ENCODE measurements around the gene TIMM23. TPM values are rescaled to one million over a fixed set of nuclear protein-coding genes. Genes with fewer than 3 reads are reported as not detected.

TIMM23 gene
- total RNA-seq, 1 experiment from 2014 or later: 70.1 TPM

DNA sequence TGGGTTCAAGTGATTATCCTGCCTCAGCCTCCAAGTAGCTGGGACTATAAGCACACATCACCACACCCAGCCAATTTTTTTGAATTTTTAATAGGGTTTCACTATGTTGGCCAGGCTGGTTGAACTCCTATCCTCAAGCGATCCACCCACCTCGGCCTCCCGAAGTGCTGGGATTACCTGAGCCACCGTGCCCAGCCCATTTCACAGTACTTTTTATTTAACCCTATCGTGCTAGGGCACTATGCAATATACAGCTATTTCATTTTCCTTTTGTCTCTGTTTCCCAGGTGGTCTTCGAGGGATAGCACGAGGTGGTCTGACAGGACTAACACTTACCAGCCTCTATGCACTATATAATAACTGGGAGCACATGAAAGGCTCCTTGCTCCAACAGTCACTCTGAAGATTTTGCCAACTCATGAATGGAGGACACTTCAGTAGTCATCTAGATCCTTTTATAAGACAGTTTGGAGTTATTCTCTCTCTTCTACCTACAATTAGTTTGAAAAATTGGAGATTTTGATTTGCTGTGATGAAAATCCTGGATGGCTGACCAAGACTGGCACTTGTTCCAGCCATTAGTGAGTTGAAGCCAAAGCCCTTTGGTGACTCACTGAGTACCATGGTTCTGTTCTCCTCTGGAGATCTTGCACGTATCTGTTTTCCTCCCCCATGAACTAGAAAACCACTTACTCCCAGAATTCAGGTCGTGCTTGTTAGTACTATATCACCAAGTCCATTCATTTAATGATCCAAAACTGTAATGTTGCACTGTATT is 30.8 kb downstream of the TIMM23 start:
- intact Hi-C loops (cut with micrococcal nuclease): no loop called here
- TF ChIP-seq FOSL1 (IDR thresholded peaks at IDR 0.05; ENCODE audit: low read depth): no peak
- TF ChIP-seq POLR2AphosphoS5 (IDR thresholded peaks at IDR 0.05; ENCODE audit: low read depth, low read length): no peak
- TF ChIP-seq SRF (IDR thresholded peaks at IDR 0.05; ENCODE audit: low read depth): no peak
- no peak for TF ChIP-seq YY1 (IDR thresholded peaks at IDR 0.05; ENCODE audit: extremely low read depth, insufficient replicate concordance, low read depth, low read length)
- TF ChIP-seq ATF3 (IDR thresholded peaks at IDR 0.05): no peak
- TF ChIP-seq SIN3A (IDR thresholded peaks at IDR 0.05; ENCODE audit: low read depth): no peak
- TF ChIP-seq SP1 (IDR thresholded peaks at IDR 0.05; ENCODE audit: low read depth): no peak
- no peak for TF ChIP-seq JUND (IDR thresholded peaks at IDR 0.05)
- TF ChIP-seq, protein P1, sequence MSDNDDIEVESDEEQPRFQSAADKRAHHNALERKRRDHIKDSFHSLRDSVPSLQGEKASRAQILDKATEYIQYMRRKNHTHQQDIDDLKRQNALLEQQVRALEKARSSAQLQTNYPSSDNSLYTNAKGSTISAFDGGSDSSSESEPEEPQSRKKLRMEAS (IDR thresholded peaks at IDR 0.05): no peak
- TF ChIP-seq POLR2A (IDR thresholded peaks at IDR 0.05; ENCODE audit: borderline replicate concordance, extremely low read depth, insufficient read depth, insufficient read length): no peak
- no peak for TF ChIP-seq EGR1 (IDR thresholded peaks at IDR 0.05; ENCODE audit: low read depth)
- no peak for TF ChIP-seq REST (IDR thresholded peaks at IDR 0.05; ENCODE audit: low read depth)
- TF ChIP-seq TCF7L2 (IDR thresholded peaks at IDR 0.05; ENCODE audit: borderline replicate concordance, extremely low read depth, insufficient read depth, insufficient read length): no peak
- TF ChIP-seq EZH2 (IDR thresholded peaks at IDR 0.05): no peak
- TF ChIP-seq RAD21 (IDR thresholded peaks at IDR 0.05; ENCODE audit: low read depth): no peak
- H3K9me3 ChIP-seq (ENCODE audit: control insufficient read depth in 1 of 2, insufficient read depth in 1 of 2, low read depth in 1 of 2, low read length in 2 of 2): no peaks in the 10 kb centered on the region
- H3K27me3 ChIP-seq (ENCODE audit: insufficient read depth, low read length): no peaks in the 10 kb centered on the region
- H3K27ac ChIP-seq (ENCODE audit: low read depth, low read length): no peak overlapping the region
- H3K4me2 ChIP-seq (ENCODE audit: low read length): no peak overlapping the region
- H3K4me1 ChIP-seq (ENCODE audit: control insufficient read depth in 1 of 2, insufficient read depth in 2 of 2, low read length in 2 of 2): no peaks in the 10 kb centered on the region
- no TSS peak for BruUV-seq (replicated peaks)
- ChIA-PET POLR2A (no interaction called here), RAD21 (ENCODE audit: low non-redundant PET in 1 of 2, low total read pairs in 2 of 2, uncharacterized antibody in 2 of 2, unreplicated experiment in 2 of 2) (no interaction called here), CTCF (no interaction called here)
- H3K9ac ChIP-seq (ENCODE audit: low read length): no peak overlapping the region
- H2AFZ ChIP-seq (ENCODE audit: low read depth, low read length, poor library complexity, severe bottlenecking): no peak overlapping the region
- H3K36me3 ChIP-seq (ENCODE audit: control insufficient read depth in 1 of 2, insufficient read depth in 2 of 2, low read length in 2 of 2): peaks cover 35 to 79% of the 10 kb centered on the region in 2 experiments
- DNase-seq (ENCODE audit: low read depth, low spot score): no peak
- ATAC-seq: no peak
- no peaks in the 10 kb centered on the region for H3K9me2 ChIP-seq (ENCODE audit: insufficient read depth)
- no peak overlapping the region for H3K4me3 ChIP-seq (replicated peaks in 1 of 2; ENCODE audit: low read depth in 1 of 2, low read length in 2 of 2)
- H4K20me1 ChIP-seq (ENCODE audit: insufficient read depth): peaks cover 8% of the 10 kb centered on the region; the same call in 1 of the 2 replicates
- peaks cover 43% of the 10 kb centered on the region for H3K79me2 ChIP-seq (ENCODE audit: insufficient read depth, low read length)
